WERI-Rb-1 (cell line): Measurements from ENCODE around the gene ENTPD1.

ENCODE experiments used
- DNase-seq: peaks from one replicate; pipeline ENCODE4 v3.0.0-alpha.2; 2020
- H3K27ac ChIP-seq: fragments of 250-450 bp; sonication (Bioruptor Pico); 2 replicates; pipeline ENCODE4 v1.5.1; 2020; ENCODE audit warnings: mild to moderate bottlenecking, moderate library complexity
- H3K27me3 ChIP-seq: fragments of 250-450 bp; sonication (Bioruptor Pico); 2 replicates; pipeline ENCODE4 v1.5.1; 2021; ENCODE audit warnings: mild to moderate bottlenecking, low read depth, moderate library complexity; ENCODE audit not compliant: insufficient read depth, severe bottlenecking
- H3K36me3 ChIP-seq: fragments of 250-450 bp; sonication (Bioruptor Pico); 2 replicates; pipeline ENCODE4 v1.5.1; 2020; ENCODE audit warnings: mild to moderate bottlenecking, moderate library complexity
- H3K4me3 ChIP-seq: 2 replicates; pipeline ENCODE4 v1.5.1; 2011; ENCODE audit warnings: low read depth, mild to moderate bottlenecking, control low read depth, low read length
- H3K9me3 ChIP-seq: fragments of 250-450 bp; sonication (Bioruptor Pico); 2 replicates; pipeline ENCODE4 v1.5.1; 2021; ENCODE audit warnings: mild to moderate bottlenecking, moderate library complexity; ENCODE audit not compliant: severe bottlenecking
- TF ChIP-seq, protein P1 (sequence below): IDR thresholded peaks from 2 replicates; pipeline ENCODE4 v1.5.1; 2011; ENCODE audit warnings: low read depth, mild to moderate bottlenecking, control low read depth, inconsistent platforms, low read length

Gene ENTPD1

DNA sequence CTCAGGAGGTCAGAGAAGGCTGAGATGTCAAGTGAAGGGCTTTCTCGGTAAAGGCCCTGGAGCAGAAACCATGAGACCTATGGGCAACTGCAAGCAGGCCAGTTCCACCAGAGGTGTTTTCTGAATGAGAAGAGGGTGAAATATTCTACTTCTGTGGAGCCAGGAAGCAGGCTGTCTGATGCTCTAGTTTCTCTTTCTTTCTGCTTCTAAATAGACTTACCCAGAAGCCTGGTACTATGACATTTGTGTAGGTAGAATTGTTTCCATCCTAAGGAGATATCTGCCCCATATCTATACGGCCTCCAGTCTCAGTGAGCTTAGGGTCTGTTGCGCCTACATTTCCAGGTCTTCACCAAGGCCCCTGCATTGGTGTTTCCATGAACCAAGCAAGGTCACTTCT lies 78.4 kb downstream of the ENTPD1 start:
- Histone ChIP-seq H3K9me3 (no peaks in the 10 kb centered on the region), H3K27me3 (no peaks in the 10 kb centered on the region), H3K27ac (no peak overlapping the region), H3K4me3 (no peak overlapping the region), H3K36me3 (no peaks in the 10 kb centered on the region)
- no peak for DNase-seq
- TF ChIP-seq, protein P1, sequence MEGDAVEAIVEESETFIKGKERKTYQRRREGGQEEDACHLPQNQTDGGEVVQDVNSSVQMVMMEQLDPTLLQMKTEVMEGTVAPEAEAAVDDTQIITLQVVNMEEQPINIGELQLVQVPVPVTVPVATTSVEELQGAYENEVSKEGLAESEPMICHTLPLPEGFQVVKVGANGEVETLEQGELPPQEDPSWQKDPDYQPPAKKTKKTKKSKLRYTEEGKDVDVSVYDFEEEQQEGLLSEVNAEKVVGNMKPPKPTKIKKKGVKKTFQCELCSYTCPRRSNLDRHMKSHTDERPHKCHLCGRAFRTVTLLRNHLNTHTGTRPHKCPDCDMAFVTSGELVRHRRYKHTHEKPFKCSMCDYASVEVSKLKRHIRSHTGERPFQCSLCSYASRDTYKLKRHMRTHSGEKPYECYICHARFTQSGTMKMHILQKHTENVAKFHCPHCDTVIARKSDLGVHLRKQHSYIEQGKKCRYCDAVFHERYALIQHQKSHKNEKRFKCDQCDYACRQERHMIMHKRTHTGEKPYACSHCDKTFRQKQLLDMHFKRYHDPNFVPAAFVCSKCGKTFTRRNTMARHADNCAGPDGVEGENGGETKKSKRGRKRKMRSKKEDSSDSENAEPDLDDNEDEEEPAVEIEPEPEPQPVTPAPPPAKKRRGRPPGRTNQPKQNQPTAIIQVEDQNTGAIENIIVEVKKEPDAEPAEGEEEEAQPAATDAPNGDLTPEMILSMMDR, result no peak

- H3K27me3 ChIP-seq, result no peaks in the 10 kb centered on the region
- H3K4me3 ChIP-seq, result no peak overlapping the region
- no peak for DNase-seq
- TF ChIP-seq, protein P1, result no peak
- H3K36me3 ChIP-seq, result no peaks in the 10 kb centered on the region
- H3K9me3 ChIP-seq, result no peaks in the 10 kb centered on the region
- no peak overlapping the region for H3K27ac ChIP-seq
These were observed 79.3 kb downstream of the ENTPD1 start for GRCh38 chr10:95835149-95835860.

GRCh38 chr10:95835911-95836310 lies 79.9 kb downstream of the ENTPD1 start:
- Histone ChIP-seq H3K4me3 (no peak overlapping the region), H3K27ac (no peak overlapping the region)
- TF ChIP-seq, protein P1, result no peak

DNA sequence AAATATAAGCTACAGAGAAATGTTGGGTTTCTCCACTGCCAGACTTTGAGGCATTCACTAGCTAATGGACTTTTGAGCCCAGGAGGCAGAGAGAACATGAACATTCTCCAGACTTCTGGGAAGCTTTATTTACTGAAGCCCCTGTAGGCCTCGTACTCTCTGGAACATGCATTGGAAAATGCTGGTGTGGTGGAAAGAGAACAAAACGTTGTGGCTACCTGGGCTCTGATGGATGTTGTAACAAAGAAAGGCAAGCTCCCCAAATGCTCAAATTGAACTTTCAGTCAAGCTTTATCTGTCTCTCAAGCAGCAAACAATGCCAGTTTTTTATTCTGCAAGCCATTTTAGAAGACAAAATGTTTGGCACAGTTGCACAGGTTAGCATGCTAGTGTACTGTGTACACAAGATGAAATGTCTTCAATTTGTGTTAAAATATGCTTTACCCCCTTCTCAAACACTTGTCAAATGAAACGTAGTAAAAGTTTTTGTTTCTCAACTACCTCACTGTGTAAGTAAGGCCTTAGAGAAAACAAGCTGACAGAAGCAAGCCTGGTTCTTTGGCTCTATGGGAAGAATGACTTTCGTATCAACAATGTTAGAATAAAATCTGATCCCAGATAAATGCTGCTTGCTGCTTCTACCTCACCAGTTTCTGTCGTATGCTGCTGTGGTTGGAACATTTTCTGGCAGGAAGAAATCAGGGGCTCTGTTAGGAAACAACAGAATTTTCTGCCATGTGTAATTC lies 80.8 kb downstream of the ENTPD1 start:
- Histone ChIP-seq H3K36me3 (no peaks in the 10 kb centered on the region), H3K27me3 (no peaks in the 10 kb centered on the region), H3K9me3 (no peaks in the 10 kb centered on the region), H3K27ac (no peak overlapping the region), H3K4me3 (no peak overlapping the region)
- no peak for DNase-seq
- TF ChIP-seq, protein P1, result no peak

More at GRCh38 chr10:95835911-95836310, 79.9 kb downstream of the ENTPD1 start:
- no peaks in the 10 kb centered on the region for H3K36me3 ChIP-seq
- H3K9me3 ChIP-seq, result no peaks in the 10 kb centered on the region
- no peaks in the 10 kb centered on the region for H3K27me3 ChIP-seq
- DNase-seq, result no peak

DNA sequence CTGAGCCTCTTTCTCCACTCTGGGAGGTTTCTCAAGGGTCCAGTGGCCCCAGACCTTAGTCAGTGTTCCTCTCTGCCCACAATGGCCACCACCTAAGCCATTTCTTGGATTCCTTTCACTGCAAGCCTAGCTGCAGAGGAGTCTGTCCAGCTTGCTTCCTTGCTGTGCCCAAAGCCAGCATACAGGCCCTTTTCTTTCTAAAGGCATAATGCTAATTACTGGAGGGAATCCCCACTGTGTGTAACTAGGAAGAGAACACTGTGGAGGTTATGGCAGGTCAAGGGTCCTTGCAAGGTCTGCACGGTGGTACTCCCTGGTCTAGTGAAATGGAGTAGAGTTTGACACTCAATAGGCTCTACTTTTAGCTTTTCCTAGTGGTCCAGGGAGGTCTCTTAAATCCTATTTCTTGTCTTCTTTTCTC lies 81.4 kb downstream of the ENTPD1 start:
- Histone ChIP-seq H3K36me3 (no peaks in the 10 kb centered on the region), H3K27ac (no peak overlapping the region), H3K27me3 (no peaks in the 10 kb centered on the region), H3K9me3 (no peaks in the 10 kb centered on the region), H3K4me3 (no peak overlapping the region)
- DNase-seq, result no peak
- TF ChIP-seq, protein P1, result no peak
